ENCODE measurements around the gene MAP7.

GRCh38 chr6:136410201-136411024, 139.8 kb downstream of the MAP7 start:
- TF ChIP-seq CTCF (conservative IDR thresholded peaks at IDR 0.05; ENCODE audit: low read length) (no peak), EZH2phosphoT487 (IDR thresholded peaks at IDR 0.05; ENCODE audit: borderline replicate concordance, low read depth, low read length) (no peak)
